ENCODE results near the gene FAM193A. TPM values are rescaled to one million over a fixed set of nuclear protein-coding genes. Genes with fewer than 3 reads are reported as not detected.

The FAM193A gene
- total and polyA plus RNA-seq, 12 donors = 12.9 to 30.8 (median 23.1) TPM

GRCh38 chr4:2714918-2715317 is 178.5 kb downstream of the FAM193A start:
- peaks cover 5 to 18% of the 10 kb centered on the region in 2 donors for H3K4me1 ChIP-seq (replicated peaks in 1 of 2)
- no peaks in the 10 kb centered on the region for H3K27me3 ChIP-seq
- peaks cover 0 to 19% of the 10 kb centered on the region in 2 donors for H3K36me3 ChIP-seq (replicated peaks in 1 of 2)
- intact Hi-C loops (cut with DNase I) = no loop called here
- no peak overlapping the region for H3K4me3 ChIP-seq
- no peaks in the 10 kb centered on the region for H3K9me3 ChIP-seq (replicated peaks in 1 of 3)
- H3K27ac ChIP-seq = peak overlapping the region in 2 of 5 donors; percentile 48 to 82
- DNase-seq = no peak
- WGBS, 4 donors = 49 to 73% (median 58%) methylated on average over 4 of the region's 4 CpGs
- no peak for TF ChIP-seq POLR2A (IDR thresholded peaks at IDR 0.05)
- TF ChIP-seq, protein P1, sequence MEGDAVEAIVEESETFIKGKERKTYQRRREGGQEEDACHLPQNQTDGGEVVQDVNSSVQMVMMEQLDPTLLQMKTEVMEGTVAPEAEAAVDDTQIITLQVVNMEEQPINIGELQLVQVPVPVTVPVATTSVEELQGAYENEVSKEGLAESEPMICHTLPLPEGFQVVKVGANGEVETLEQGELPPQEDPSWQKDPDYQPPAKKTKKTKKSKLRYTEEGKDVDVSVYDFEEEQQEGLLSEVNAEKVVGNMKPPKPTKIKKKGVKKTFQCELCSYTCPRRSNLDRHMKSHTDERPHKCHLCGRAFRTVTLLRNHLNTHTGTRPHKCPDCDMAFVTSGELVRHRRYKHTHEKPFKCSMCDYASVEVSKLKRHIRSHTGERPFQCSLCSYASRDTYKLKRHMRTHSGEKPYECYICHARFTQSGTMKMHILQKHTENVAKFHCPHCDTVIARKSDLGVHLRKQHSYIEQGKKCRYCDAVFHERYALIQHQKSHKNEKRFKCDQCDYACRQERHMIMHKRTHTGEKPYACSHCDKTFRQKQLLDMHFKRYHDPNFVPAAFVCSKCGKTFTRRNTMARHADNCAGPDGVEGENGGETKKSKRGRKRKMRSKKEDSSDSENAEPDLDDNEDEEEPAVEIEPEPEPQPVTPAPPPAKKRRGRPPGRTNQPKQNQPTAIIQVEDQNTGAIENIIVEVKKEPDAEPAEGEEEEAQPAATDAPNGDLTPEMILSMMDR (IDR thresholded peaks at IDR 0.05) = no peak

GRCh38 chr4:2715426-2715825 is 179.0 kb downstream of the FAM193A start:
- Histone ChIP-seq H3K9me3 (replicated peaks in 1 of 3) (no peaks in the 10 kb centered on the region), H3K4me1 (replicated peaks in 1 of 2) (peaks cover 5 to 18% of the 10 kb centered on the region in 2 donors), H3K36me3 (replicated peaks in 1 of 2) (peaks cover 0 to 24% of the 10 kb centered on the region in 2 donors), H3K27ac (peak overlapping the region in 2 of 5 donors; percentile 4 to 48), H3K4me3 (no peak overlapping the region), H3K27me3 (no peaks in the 10 kb centered on the region)
- intact Hi-C loops (cut with DNase I) = no loop called here
- no peak for TF ChIP-seq POLR2A (IDR thresholded peaks at IDR 0.05)
- TF ChIP-seq, protein P1 (IDR thresholded peaks at IDR 0.05) = no peak
- WGBS, 4 donors = 67 to 79% (median 70%) methylated on average over 1 to 5 of the region's 5 CpGs
- peak in 1 of 7 donors; percentile 26 for DNase-seq

DNA sequence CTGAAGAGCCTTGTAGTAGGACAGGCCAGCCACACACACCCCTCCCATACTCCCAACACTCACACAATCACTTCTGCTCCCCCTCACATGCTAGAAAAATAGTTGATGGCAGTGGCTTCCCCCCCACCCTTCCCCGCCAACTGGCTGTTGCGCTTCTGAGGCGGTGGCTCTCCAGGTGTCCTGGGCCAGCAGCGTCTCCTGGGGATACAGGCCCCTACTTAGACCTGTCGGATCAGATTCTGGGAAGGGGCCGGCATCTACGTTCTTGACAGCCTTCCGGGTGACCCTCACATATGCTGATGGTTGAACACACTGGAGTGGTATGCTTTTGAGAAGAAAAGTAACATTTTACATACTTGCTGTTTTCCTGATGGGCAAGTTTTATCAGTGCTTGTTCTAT is 179.8 kb downstream of the FAM193A start:
- 95 to 99% (median 98%) methylated on average over 8 of the region's 8 CpGs for WGBS, 4 donors
- H3K4me1 ChIP-seq (replicated peaks in 1 of 2) = peaks cover 5 to 18% of the 10 kb centered on the region in 2 donors
- H3K9me3 ChIP-seq (replicated peaks in 1 of 3) = no peaks in the 10 kb centered on the region
- H3K4me3 ChIP-seq = no peak overlapping the region
- no peak overlapping the region for H3K27ac ChIP-seq
- TF ChIP-seq POLR2A (IDR thresholded peaks at IDR 0.05) = no peak
- TF ChIP-seq, protein P1 (IDR thresholded peaks at IDR 0.05) = no peak
- DNase-seq = peak in 1 of 7 donors; percentile 10
- peaks cover 0 to 29% of the 10 kb centered on the region in 2 donors for H3K36me3 ChIP-seq (replicated peaks in 1 of 2)
- intact Hi-C loops (cut with DNase I) = no loop called here
- H3K27me3 ChIP-seq = no peaks in the 10 kb centered on the region

DNA sequence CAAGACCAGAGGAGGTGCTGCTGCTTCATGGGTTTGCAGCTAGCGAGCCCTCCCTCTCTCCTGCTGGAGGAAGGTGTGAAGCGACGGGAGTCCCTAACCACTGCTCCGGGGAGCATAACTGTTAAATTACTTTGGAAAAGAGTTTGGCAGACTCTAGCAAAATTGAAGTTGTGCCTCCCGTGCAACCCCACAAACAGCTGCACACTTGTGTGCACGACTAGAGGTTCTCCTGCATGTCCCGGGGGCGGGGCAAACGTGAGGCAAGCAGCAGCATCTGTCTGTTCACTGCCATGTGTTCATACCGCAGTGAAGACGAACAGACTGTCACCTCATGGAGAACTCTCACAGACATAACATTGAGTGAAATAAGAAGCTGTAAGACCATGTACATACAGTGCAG is 185.1 kb downstream of the FAM193A start:
- H3K9me3 ChIP-seq (replicated peaks in 1 of 3) = no peaks in the 10 kb centered on the region
- H3K36me3 ChIP-seq (replicated peaks in 1 of 2) = peaks cover 0 to 31% of the 10 kb centered on the region in 2 donors

More for the DNA sequence above, 185.1 kb downstream of the FAM193A start:
- peak in 1 of 7 donors; percentile 10 for DNase-seq
- Histone ChIP-seq H3K27me3 (no peaks in the 10 kb centered on the region), H3K27ac (no peak overlapping the region), H3K4me3 (no peak overlapping the region), H3K4me1 (replicated peaks in 1 of 2) (no peaks in the 10 kb centered on the region)
- TF ChIP-seq, protein P1 (IDR thresholded peaks at IDR 0.05) = no peak
- TF ChIP-seq POLR2A (IDR thresholded peaks at IDR 0.05) = no peak
- 85 to 93% (median 88%) methylated on average over 7 to 11 of the region's 11 CpGs for WGBS, 4 donors
- intact Hi-C loops (cut with DNase I) = no loop called here

Measured in adrenal gland (tissue), 12 donors.